ENCODE data around the gene DMC1. TPM values are rescaled to one million over a fixed set of nuclear protein-coding genes. Genes with fewer than 3 reads are reported as not detected.

The DMC1 gene
- polyA plus RNA-seq, 1 of the 3 experiments (the other 2 are of a cell fraction), result not detected

GRCh38 chr22:38490475-38490874 lies 79.5 kb downstream of the DMC1 start:
- Histone ChIP-seq H3K4me2 (no peak overlapping the region), H3K4me1 (ENCODE audit: control insufficient read depth in 1 of 2, insufficient read depth in 2 of 2, low read depth in 1 of 2, low read length in 1 of 2) (peaks cover 0 to 8% of the 10 kb centered on the region in 2 experiments; a peak in 1 of 4 replicates), H3F3A (replicated peaks; ENCODE audit: insufficient read depth) (peaks cover 3% of the 10 kb centered on the region), H3K27me3 (ENCODE audit: insufficient read depth) (no peaks in the 10 kb centered on the region), H3K9ac (no peak overlapping the region), H3K27ac (ENCODE audit: low read depth in 2 of 2, low read length in 1 of 2) (0 out of 4 replicates have a peak overlapping the region, but pooled peaks of 1 of the 2 experiments have one; percentile 9), H3K9me2 (no peaks in the 10 kb centered on the region), H3K79me2 (ENCODE audit: insufficient read depth) (peaks cover 36% of the 10 kb centered on the region; the same call in 1 of the 2 replicates), H3K36me3 (replicated peaks in 1 of 2; ENCODE audit: control insufficient read depth in 1 of 2, insufficient read depth in 2 of 2, low read length in 1 of 2) (peaks cover 59 to 79% of the 10 kb centered on the region in 2 experiments), H2AFZ (ENCODE audit: low read depth) (no peak overlapping the region), H3K4me3 (ENCODE audit: low read depth in 2 of 2, low read length in 1 of 2) (no peak overlapping the region), H3K9me3 (no peaks in the 10 kb centered on the region), H4K20me1 (ENCODE audit: insufficient read depth) (peaks cover 34% of the 10 kb centered on the region)
- WGBS (ENCODE audit: low lambda C conversion rate), result 89% methylated on average over 2 of the region's 2 CpGs
- TF ChIP-seq USF2 (IDR thresholded peaks at IDR 0.05; ENCODE audit: borderline replicate concordance, low read depth, low read length) (no peak), GATA2 (CRISPR knock-in tag; IDR thresholded peaks at IDR 0.05) (no peak), TAF1 (IDR thresholded peaks at IDR 0.05; ENCODE audit: borderline replicate concordance, low read depth, low read length) (no peak), CHD2 (IDR thresholded peaks at IDR 0.05; ENCODE audit: low read length, partially characterized antibody) (no peak), ZBTB33 (IDR thresholded peaks at IDR 0.05; ENCODE audit: borderline replicate concordance, low read depth) (no peak), NRF1 (IDR thresholded peaks at IDR 0.05; ENCODE audit: low read depth, low read length) (no peak), YY1 (IDR thresholded peaks at IDR 0.05; ENCODE audit: low read depth) (no peak), IRF3 (IDR thresholded peaks at IDR 0.05; ENCODE audit: low read depth, low read length) (no peak), TEAD4 (IDR thresholded peaks at IDR 0.05; ENCODE audit: borderline replicate concordance, insufficient read depth) (no peak), FOSL2 (IDR thresholded peaks at IDR 0.05; ENCODE audit: borderline replicate concordance, low read depth) (no peak)
- ChIA-PET POLR2A (no interaction called here), CTCF (interaction anchor here (1.1 kb wide), 1 partner anchor 438 kb away, joined by 3 read pairs; no protein-coding TSS in a partner anchor)
- no peak for DNase-seq

GRCh38 chr22:38489561-38490145 lies 80.3 kb downstream of the DMC1 start:
- Histone ChIP-seq H2AFZ (ENCODE audit: low read depth) (no peak overlapping the region), H3K27ac (ENCODE audit: low read depth in 2 of 2, low read length in 1 of 2) (no peak overlapping the region; a peak in 1 of 4 replicates), H4K20me1 (ENCODE audit: insufficient read depth) (peaks cover 27% of the 10 kb centered on the region), H3K79me2 (ENCODE audit: insufficient read depth) (peaks cover 31% of the 10 kb centered on the region; the same call in 1 of the 2 replicates), H3K4me1 (ENCODE audit: control insufficient read depth in 1 of 2, insufficient read depth in 2 of 2, low read depth in 1 of 2, low read length in 1 of 2) (peaks cover 0 to 6% of the 10 kb centered on the region in 2 experiments; a peak in 1 of 4 replicates), H3K9ac (no peak overlapping the region), H3K27me3 (ENCODE audit: insufficient read depth) (no peaks in the 10 kb centered on the region), H3K4me2 (no peak overlapping the region), H3K9me2 (no peaks in the 10 kb centered on the region), H3F3A (replicated peaks; ENCODE audit: insufficient read depth) (peaks cover 3% of the 10 kb centered on the region), H3K9me3 (no peaks in the 10 kb centered on the region), H3K36me3 (replicated peaks in 1 of 2; ENCODE audit: control insufficient read depth in 1 of 2, insufficient read depth in 2 of 2, low read length in 1 of 2) (peaks cover 63 to 81% of the 10 kb centered on the region in 2 experiments), H3K4me3 (ENCODE audit: low read depth in 2 of 2, low read length in 1 of 2) (no peak overlapping the region)
- POLR2A ChIA-PET, result no interaction called here
- CTCF ChIA-PET, result interaction anchor here (1.1 kb wide), 1 partner anchor 437 kb away, joined by 3 read pairs; no protein-coding TSS in a partner anchor
- no peak for DNase-seq
- 94% methylated on average over 6 of the region's 7 CpGs for WGBS (ENCODE audit: low lambda C conversion rate)
- TF ChIP-seq ELF1 (IDR thresholded peaks at IDR 0.05), result no peak
- TF ChIP-seq TEAD4 (IDR thresholded peaks at IDR 0.05; ENCODE audit: borderline replicate concordance, insufficient read depth), result no peak
- TF ChIP-seq SIN3A (IDR thresholded peaks at IDR 0.05; ENCODE audit: borderline replicate concordance, low read depth, low read length), result no peak
- TF ChIP-seq NRF1 (IDR thresholded peaks at IDR 0.05; ENCODE audit: low read depth, low read length), result no peak
